ENCODE results near the gene SHKBP1.
"Not testable (repeated sequence)": the region's sequence is repeated elsewhere in the genome, so short reads cannot be mapped to it uniquely, and the experiment has no call there.

The SHKBP1 gene

DNA sequence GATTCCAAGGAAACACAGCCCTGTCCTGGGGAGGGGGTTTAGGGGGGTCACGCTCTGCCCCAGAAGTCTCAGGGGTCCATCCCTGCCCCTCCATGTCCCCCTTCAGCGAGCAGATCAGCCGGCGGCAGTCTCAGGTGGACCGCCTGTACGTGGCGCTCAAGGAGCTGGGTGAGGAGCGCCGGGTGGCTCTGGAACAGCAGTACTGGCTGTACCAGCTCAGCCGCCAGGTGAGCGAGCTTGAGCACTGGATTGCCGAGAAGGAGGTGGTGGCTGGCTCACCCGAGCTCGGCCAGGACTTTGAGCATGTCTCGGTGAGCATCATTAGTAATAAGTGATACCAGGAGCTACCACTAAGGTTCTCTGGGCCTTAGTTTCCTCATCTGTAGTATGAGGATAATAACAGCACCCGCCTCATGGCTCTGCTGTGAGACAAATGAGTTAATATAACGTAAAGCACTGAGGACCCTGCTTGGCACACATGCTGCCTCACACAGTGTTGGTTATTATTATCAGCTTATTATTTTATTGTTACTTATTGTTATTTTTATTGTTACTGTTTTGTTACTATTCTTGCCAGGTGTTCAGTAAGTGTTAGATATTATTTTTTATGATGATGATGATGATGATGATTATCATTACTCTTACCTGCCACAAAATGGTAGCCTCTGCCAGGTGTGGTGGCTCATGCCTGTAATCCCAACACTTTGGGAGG lies 20.5 kb upstream of the SHKBP1 start:
- no peak for DNase-seq (ENCODE audit: low read depth)

- no peak for DNase-seq (ENCODE audit: low read depth)
Observed at GRCh38 chr19:40556953-40557530, 19.6 kb upstream of the SHKBP1 start.

GRCh38 chr19:40559394-40559793 lies 17.3 kb upstream of the SHKBP1 start:
- no peak for DNase-seq (ENCODE audit: low read depth)

DNA sequence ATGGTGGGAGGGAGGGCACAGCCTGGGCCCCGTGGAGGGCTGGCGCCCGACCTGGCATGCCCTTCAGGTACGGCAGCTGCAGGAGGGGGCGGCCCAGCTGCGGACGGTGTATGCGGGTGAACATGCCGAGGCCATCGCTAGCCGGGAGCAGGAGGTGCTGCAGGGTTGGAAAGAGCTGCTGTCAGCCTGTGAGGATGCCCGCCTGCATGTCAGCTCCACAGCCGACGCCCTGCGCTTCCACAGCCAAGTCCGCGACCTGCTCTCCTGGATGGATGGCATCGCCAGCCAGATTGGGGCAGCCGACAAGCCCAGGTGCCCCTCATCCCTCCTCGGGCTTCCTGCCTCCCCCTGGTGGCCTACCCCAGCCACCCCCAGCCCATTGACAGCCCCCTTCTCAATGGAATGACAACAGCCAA lies 16.6 kb upstream of the SHKBP1 start:
- DNase-seq (ENCODE audit: low read depth): no peak

DNA sequence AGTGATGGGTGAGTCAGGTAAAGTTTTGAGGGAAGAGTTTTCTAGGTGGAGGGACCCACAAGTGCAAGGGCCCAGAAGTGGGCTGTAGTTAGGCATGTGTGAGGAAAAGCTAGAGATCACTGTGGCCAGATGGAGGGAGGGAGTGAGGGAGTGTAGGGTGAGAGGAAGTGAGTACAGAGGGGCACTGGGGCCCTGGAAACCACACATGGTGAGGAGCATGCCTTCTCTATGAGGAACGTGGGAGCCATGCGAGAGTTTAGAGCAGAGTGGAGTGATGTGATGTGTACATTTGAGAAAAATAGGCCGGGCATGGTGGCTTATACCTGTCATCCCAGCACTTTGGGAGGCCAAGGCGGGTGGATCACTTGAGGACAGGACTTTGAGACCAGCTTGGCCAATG lies 14.7 kb upstream of the SHKBP1 start:
- no peak for DNase-seq (ENCODE audit: low read depth)

GRCh38 chr19:40564535-40564934 lies 12.1 kb upstream of the SHKBP1 start:
- not testable (repeated sequence) for DNase-seq (ENCODE audit: low read depth)

GRCh38 chr19:40565355-40565754 lies 11.3 kb upstream of the SHKBP1 start:
- no peak for DNase-seq (ENCODE audit: low read depth)

DNA sequence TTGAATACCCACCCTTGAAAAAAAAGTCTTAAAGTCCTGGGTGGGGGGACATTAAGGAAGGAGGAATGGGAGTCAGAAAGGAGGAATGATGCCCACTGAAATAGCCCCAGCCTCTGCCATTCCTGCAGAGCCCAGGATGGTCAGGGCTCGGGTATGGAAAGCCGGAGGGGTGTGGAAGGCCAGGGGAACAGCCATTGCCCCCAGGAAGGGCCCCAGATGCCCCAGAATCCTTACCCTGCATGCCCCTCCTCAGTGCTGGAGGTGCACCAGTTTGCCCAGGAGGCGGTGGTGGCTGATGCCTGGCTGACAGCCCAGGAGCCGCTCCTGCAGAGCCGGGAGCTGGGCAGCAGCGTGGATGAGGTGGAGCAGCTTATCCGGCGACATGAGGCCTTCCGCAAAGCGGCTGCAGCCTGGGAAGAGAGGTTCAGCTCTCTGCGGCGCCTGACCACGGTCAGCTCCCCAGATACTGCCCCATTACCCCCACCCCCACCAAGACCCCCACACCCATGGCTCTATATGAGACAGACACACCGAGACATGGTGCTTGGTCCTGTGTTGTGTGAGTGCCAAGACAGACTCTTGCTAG lies 10.7 kb upstream of the SHKBP1 start:
- DNase-seq (ENCODE audit: low read depth): no peak

DNA sequence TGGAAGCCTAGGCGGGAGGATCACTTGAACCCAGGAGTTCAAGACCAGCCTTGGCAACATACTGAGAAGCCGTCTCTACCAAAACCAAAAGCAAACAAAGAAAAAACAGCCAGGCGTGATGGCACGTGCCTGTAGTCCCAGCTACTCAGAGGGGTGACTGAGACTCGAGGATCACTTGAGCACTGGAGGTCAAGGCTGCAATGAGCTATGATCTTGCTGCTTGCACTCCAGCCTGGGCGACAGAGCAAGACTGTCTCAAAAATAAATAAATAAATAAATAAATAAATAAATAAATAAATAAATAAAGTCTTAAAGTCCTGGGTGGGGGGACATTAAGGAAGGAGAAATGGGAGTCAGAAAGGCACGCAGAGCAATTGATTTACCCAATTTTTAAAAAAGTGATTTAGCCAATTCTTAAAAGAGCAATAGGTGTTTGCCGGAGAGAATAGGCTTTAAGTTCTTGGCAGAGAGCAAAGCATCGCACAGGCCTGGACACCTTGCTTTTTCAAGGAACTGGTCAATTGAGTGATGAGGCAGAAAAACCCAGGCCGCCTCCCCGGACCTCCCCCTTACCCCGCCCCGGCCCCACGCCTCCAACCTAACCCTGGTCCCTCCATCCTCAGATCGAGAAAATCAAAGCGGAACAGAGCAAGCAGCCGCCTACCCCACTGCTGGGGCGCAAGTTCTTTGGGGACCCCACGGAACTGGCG lies 9.5 kb upstream of the SHKBP1 start:
- DNase-seq (ENCODE audit: low read depth): no peak

GRCh38 chr19:40567750-40568494 lies 8.8 kb upstream of the SHKBP1 start:
- no peak for DNase-seq (ENCODE audit: low read depth)

- DNase-seq (ENCODE audit: low read depth): peak; percentile 90
Observed at GRCh38 chr19:40570313-40571004, 6.2 kb upstream of the SHKBP1 start.

- DNase-seq (ENCODE audit: low read depth): no peak
Observed at GRCh38 chr19:40571005-40571318, 5.7 kb upstream of the SHKBP1 start.

- DNase-seq (ENCODE audit: low read depth): no peak
Observed at GRCh38 chr19:40571831-40572495, 4.7 kb upstream of the SHKBP1 start.

DNA sequence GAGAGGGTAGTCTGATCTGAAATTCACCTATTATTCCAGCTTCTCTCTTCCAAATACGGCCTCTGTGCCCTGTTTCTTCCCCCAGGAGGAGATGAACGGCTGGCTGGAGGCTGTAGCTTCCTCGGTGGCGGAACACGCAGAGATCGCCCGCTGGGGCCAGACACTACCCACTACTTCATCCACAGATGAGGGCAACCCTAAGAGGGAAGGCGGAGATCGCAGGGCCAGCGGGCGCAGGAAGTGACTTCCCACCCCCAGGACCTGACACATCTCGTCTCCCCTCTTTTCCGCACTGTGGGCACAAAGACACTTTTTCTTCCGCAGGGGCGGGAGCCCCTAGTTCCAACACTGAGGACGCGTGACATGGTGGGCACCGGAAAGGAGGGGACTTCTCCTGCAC lies 1.3 kb upstream of the SHKBP1 start:
- no peak for DNase-seq (ENCODE audit: low read depth)

- no peak for DNase-seq (ENCODE audit: low read depth)
Observed at GRCh38 chr19:40576151-40576584, 505 bp upstream of the SHKBP1 start.

- DNase-seq (ENCODE audit: low read depth): no peak
Observed at GRCh38 chr19:40578442-40578908, 1.8 kb downstream of the SHKBP1 start.

DNA sequence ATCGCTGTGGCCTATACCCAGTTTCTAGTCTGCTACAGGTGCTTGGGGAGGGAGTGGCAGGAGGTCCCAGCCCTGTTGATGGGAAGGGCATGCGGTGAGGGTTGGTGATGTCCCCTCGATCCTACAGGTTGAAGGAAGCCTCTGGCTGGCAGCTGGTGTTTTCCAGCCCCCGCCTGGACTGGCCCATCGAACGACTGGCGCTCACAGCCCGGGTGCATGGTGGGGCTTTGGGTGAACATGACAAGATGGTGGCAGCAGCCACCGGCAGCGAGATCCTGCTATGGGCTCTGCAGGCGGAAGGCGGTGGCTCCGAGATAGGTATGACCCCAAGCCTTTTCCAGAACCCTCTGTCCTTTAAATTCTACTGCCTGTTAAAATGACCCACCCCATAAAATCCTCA lies 3.9 kb downstream of the SHKBP1 start:
- no peak for DNase-seq (ENCODE audit: low read depth)

GRCh38 chr19:40581531-40581930 lies 4.9 kb downstream of the SHKBP1 start:
- DNase-seq (ENCODE audit: low read depth): no peak

- no peak for DNase-seq (ENCODE audit: low read depth)
Observed at GRCh38 chr19:40582467-40582866, 5.8 kb downstream of the SHKBP1 start.

DNA sequence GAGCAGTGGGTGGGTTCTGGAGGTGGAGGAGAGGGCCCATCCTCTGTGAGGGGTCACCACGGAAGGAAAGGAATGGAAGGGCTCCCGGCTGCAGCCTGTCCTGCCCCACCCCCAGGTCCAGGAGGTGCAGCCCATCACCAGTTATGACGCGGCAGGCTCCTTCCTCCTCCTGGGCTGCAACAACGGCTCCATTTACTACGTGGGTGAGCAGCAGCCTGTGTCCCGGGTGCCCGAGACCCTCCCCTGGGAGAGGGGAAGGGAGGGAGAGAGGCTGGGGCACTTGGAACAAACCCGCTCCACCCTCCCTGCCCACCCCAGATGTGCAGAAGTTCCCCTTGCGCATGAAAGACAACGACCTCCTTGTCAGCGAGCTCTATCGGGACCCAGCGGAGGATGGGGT lies 6.6 kb downstream of the SHKBP1 start:
- no peak for DNase-seq (ENCODE audit: low read depth)

DNA sequence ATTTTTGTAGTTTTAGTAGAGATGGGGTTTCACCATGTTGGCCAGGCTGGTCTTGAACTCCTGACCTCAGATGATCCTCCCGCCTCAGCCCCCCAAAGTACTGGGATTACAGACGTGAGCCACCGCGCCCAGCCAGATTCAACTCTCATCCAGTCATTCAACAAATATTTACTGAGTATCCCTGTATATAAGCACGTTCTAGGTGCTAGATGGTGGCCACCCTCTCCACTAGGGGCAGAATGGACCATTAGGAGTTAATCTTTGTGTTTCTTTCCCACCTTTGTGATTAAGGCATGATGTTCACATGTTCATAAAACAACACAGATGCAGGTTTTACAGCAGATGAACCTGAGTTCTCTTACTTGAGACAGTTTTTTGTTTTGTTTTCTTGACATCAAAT lies 7.3 kb downstream of the SHKBP1 start:
- DNase-seq (ENCODE audit: low read depth): no peak

Data from activated T-cell treated with anti-CD3 and anti-CD28 coated beads for 1 hour (primary cell).